MM.1S (cell line): Measurements from ENCODE around the gene MICALL1.

Source experiments
- DNase-seq: peaks from one replicate; pipeline ENCODE4 v3.0.0-alpha.2; 2015
- H2AFZ ChIP-seq: fragments of 300-600 bp; sonication (generic); 2 replicates; pipeline ENCODE4 v1.6.0; 2016; ENCODE audit warnings: antibody characterized with exemption, low read length
- H3F3A ChIP-seq: fragments of 300-600 bp; sonication (generic); 2 replicates; pipeline ENCODE4 v1.6.1; 2016; ENCODE audit warnings: mild to moderate bottlenecking, antibody characterized with exemption, low read length, moderate library complexity, mixed read lengths; ENCODE audit not compliant: insufficient read depth
- H3K27ac ChIP-seq: fragments of 300-600 bp; sonication (generic); 2 replicates; pipeline ENCODE4 v1.5.1; 2016; ENCODE audit warnings: mild to moderate bottlenecking, low read length
- H3K27me3 ChIP-seq: fragments of 300-600 bp; sonication (generic); replicated peaks from 2 replicates; pipeline ENCODE4 v1.6.0; 2016; ENCODE audit warnings: low read length; ENCODE audit not compliant: insufficient read depth
- H3K36me3 ChIP-seq: fragments of 300-600 bp; sonication (generic); replicated peaks from 2 replicates; pipeline ENCODE4 v1.6.1; 2016; ENCODE audit warnings: mild to moderate bottlenecking, low read length, mixed read lengths; ENCODE audit not compliant: insufficient read depth
- H3K4me1 ChIP-seq: fragments of 300-600 bp; sonication (generic); 2 replicates; pipeline ENCODE4 v1.6.1; 2016; ENCODE audit warnings: low read length, mixed read lengths
- H3K4me2 ChIP-seq: fragments of 300-600 bp; sonication (generic); 2 replicates; pipeline ENCODE4 v1.6.0; 2016; ENCODE audit warnings: low read depth, low read length
- H3K4me3 ChIP-seq: fragments of 300-600 bp; sonication (generic); 2 replicates; pipeline ENCODE4 v1.5.1; 2016; ENCODE audit warnings: low read length, mixed read lengths
- H3K79me2 ChIP-seq: fragments of 300-600 bp; sonication (generic); 2 replicates; pipeline ENCODE4 v1.6.1; 2016; ENCODE audit warnings: mixed run types, low read length, mixed read lengths
- H3K9ac ChIP-seq: fragments of 300-600 bp; sonication (generic); 2 replicates; pipeline ENCODE4 v1.6.1; 2016; ENCODE audit warnings: low read length, mixed read lengths
- H3K9me2 ChIP-seq: fragments of 300-600 bp; sonication (generic); replicated peaks from 2 replicates; pipeline ENCODE4 v1.6.1; 2016; ENCODE audit warnings: mild to moderate bottlenecking, low read length, mixed read lengths; ENCODE audit not compliant: insufficient read depth
- H3K9me3 ChIP-seq: fragments of 300-600 bp; sonication (generic); replicated peaks from 2 replicates; pipeline ENCODE4 v1.6.1; 2016; ENCODE audit warnings: mild to moderate bottlenecking, low read length, mixed read lengths; ENCODE audit not compliant: insufficient read depth
- H4K20me1 ChIP-seq: fragments of 300-600 bp; sonication (generic); 2 replicates; pipeline ENCODE4 v1.6.1; 2016; ENCODE audit warnings: mild to moderate bottlenecking, low read length, moderate library complexity, mixed read lengths; ENCODE audit not compliant: insufficient read depth
- CTCF ChIP-seq: fragments of 300-600 bp; sonication (generic); IDR thresholded peaks from 2 replicates; pipeline ENCODE4 v1.5.1; 2016; ENCODE audit warnings: antibody characterized with exemption, low read length, mixed read lengths
- EZH2 ChIP-seq: fragments of 300-600 bp; sonication (generic); optimal IDR thresholded peaks from 2 replicates; pipeline ENCODE3; 2017; ENCODE audit warnings: low read depth, mild to moderate bottlenecking, antibody characterized with exemption, low read length, mixed read lengths
- EZH2phosphoT487 ChIP-seq: fragments of 300-600 bp; sonication (generic); IDR thresholded peaks from 2 replicates; pipeline ENCODE4 v1.6.1; 2018; ENCODE audit warnings: antibody characterized with exemption, low read length

Gene MICALL1

GRCh38 chr22:37986371-37986770 is 80.3 kb downstream of the MICALL1 start:
- Histone ChIP-seq H3K27ac (no peak overlapping the region), H3K9ac (no peak overlapping the region), H3K4me1 (no peaks in the 10 kb centered on the region), H2AFZ (no peak overlapping the region), H3K9me2 (no peaks in the 10 kb centered on the region), H3F3A (no peaks in the 10 kb centered on the region), H3K36me3 (no peaks in the 10 kb centered on the region), H3K4me2 (no peak overlapping the region), H3K4me3 (no peak overlapping the region), H4K20me1 (no peaks in the 10 kb centered on the region), H3K27me3 (no peaks in the 10 kb centered on the region), H3K79me2 (no peaks in the 10 kb centered on the region), H3K9me3 (no peaks in the 10 kb centered on the region)
- DNase-seq, result no peak
- TF ChIP-seq EZH2, result no peak
- TF ChIP-seq EZH2phosphoT487, result no peak
- no peak for TF ChIP-seq CTCF

GRCh38 chr22:37989146-37990045 is 83.3 kb downstream of the MICALL1 start:
- Histone ChIP-seq H4K20me1 (no peaks in the 10 kb centered on the region), H3K9me2 (no peaks in the 10 kb centered on the region), H3K27ac (no peak overlapping the region), H2AFZ (no peak overlapping the region), H3K4me2 (no peak overlapping the region), H3K36me3 (no peaks in the 10 kb centered on the region), H3K79me2 (no peaks in the 10 kb centered on the region), H3K4me1 (no peaks in the 10 kb centered on the region), H3K9me3 (no peaks in the 10 kb centered on the region), H3F3A (no peaks in the 10 kb centered on the region), H3K9ac (no peak overlapping the region), H3K4me3 (no peak overlapping the region), H3K27me3 (no peaks in the 10 kb centered on the region)
- TF ChIP-seq CTCF (no peak), EZH2phosphoT487 (no peak), EZH2 (no peak)
- no peak for DNase-seq

GRCh38 chr22:37990301-37990700 is 84.2 kb downstream of the MICALL1 start:
- Histone ChIP-seq H3K27me3 (no peaks in the 10 kb centered on the region), H3K4me1 (no peaks in the 10 kb centered on the region), H3K4me2 (no peak overlapping the region), H3F3A (no peaks in the 10 kb centered on the region), H4K20me1 (no peaks in the 10 kb centered on the region), H2AFZ (no peak overlapping the region), H3K9me2 (no peaks in the 10 kb centered on the region), H3K9ac (no peak overlapping the region), H3K4me3 (no peak overlapping the region), H3K9me3 (no peaks in the 10 kb centered on the region), H3K36me3 (no peaks in the 10 kb centered on the region), H3K79me2 (no peaks in the 10 kb centered on the region), H3K27ac (no peak overlapping the region)
- TF ChIP-seq EZH2phosphoT487, result no peak
- no peak for TF ChIP-seq EZH2
- TF ChIP-seq CTCF, result no peak
- no peak for DNase-seq
